GM12865 (cell line): ENCODE results near the gene KCNK4.

Source experiments
- DNase-seq: peaks from one replicate; pipeline ENCODE4 v3.0.0; 2010; ENCODE audit warnings: low read depth
- H3K4me3 ChIP-seq: 2 replicates; pipeline ENCODE4 v1.5.1; 2011; ENCODE audit warnings: mild to moderate bottlenecking, low read depth, low read length, control low read depth
- TF ChIP-seq, protein P1 (sequence below): IDR thresholded peaks from 2 replicates; pipeline ENCODE4 v1.5.1; 2011; ENCODE audit warnings: low read length, control low read depth, low read depth, inconsistent platforms; ENCODE audit not compliant: insufficient read depth; ENCODE audit errors: missing control alignments

KCNK4 gene

DNA sequence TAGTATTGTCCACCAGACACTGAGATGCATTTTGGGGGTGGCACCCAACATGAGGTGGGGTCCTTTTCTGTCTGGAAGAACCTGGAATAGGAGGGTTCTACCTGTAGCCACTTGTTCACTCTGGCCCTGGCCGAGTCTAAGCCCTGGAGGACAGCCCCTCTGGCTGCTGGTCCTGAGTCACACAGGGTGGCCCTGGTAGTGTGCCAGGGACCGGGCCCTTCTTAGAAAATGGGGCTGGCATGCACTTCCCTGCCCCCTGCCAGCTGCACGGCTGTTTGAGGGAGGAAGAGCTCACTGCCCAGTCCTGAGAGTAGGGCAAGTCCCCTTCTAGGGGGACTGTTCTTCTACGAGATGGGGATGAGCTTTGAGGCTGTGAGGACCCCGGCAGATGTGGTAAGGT, 37.6 kb upstream of the KCNK4 start:
- TF ChIP-seq, protein P1, sequence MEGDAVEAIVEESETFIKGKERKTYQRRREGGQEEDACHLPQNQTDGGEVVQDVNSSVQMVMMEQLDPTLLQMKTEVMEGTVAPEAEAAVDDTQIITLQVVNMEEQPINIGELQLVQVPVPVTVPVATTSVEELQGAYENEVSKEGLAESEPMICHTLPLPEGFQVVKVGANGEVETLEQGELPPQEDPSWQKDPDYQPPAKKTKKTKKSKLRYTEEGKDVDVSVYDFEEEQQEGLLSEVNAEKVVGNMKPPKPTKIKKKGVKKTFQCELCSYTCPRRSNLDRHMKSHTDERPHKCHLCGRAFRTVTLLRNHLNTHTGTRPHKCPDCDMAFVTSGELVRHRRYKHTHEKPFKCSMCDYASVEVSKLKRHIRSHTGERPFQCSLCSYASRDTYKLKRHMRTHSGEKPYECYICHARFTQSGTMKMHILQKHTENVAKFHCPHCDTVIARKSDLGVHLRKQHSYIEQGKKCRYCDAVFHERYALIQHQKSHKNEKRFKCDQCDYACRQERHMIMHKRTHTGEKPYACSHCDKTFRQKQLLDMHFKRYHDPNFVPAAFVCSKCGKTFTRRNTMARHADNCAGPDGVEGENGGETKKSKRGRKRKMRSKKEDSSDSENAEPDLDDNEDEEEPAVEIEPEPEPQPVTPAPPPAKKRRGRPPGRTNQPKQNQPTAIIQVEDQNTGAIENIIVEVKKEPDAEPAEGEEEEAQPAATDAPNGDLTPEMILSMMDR: no peak
- no peak for DNase-seq
- no peak overlapping the region for H3K4me3 ChIP-seq

DNA sequence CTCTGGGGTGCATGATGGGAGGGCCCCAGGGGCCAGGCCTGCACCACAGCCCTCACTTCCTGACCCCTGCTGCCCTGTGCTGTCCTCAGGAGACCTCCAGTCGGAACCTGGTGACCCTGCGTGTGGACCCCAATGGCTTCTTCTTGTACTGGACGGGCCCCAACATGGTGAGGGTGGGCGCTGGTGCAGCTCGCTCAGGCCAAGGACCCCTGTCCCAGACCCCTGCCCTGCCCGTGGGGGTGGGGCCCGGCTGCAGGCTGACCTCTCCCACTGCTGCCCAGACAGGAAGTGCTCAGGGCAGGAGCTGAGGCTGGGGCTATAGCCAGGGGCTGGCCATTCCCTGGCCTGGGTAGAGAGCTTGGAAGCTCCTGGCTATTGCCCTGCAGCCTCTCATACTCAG, 36.8 kb upstream of the KCNK4 start:
- DNase-seq: no peak
- H3K4me3 ChIP-seq: no peak overlapping the region
- TF ChIP-seq, protein P1: no peak

DNA sequence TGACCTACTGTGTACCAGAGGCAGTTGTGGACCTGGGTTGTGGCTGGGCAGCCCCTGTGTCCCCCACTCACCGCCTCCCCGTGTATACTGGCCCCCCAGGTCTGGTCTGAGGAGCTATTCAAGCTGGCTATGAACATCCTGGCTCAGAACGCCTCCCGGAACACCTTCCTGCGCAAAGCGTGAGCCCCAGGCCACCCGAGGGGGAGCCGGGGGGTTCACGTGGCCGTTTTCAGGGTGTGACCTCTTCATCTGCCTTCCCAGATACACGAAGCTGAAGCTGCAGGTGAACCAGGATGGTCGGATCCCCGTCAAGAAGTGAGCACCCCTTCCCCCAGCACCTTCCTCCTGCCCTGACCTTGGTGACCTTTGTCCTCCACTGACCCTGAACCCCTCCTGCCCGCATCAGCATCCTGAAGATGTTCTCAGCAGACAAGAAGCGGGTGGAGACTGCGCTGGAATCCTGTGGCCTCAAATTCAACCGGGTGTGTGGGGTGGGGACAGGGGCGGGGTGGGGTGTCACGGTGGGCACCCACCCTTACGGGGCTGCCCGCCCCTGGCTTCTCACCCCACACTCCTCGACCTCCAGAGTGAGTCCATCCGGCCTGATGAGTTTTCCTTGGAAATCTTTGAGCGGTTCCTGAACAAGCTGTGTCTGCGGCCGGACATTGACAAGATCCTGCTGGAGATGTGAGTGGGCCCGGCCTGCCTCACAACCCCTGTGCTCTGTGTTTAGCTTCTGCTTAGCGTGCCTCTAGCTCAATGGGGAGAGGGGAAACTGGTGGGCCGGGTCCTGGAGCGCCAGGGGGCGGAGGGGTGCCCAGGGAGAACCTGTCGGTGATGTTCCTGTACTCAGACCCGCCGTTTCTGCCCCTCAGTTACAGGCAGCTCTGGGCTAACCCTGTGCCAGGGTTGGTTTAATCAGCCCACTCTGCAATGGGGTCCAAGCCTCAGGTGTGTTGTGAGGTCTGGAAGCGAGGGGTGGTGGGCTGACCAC, 35.7 kb upstream of the KCNK4 start:
- no peak for DNase-seq
- TF ChIP-seq, protein P1: no peak
- no peak overlapping the region for H3K4me3 ChIP-seq

DNA sequence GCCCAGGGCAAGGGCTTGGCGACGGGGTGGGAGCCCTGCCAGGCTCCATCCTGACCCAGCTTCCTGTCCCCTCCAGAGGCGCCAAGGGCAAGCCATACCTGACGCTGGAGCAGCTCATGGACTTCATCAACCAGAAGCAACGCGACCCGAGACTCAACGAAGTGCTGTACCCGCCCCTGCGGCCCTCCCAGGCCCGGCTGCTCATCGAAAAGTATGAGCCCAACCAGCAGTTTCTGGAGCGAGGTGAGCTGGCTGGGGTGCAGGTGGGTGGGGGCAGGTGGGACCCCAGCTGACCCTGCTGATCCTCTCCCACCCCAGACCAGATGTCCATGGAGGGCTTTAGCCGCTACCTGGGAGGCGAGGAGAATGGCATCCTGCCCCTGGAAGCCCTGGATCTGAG, 34.8 kb upstream of the KCNK4 start:
- no peak overlapping the region for H3K4me3 ChIP-seq
- DNase-seq: no peak
- TF ChIP-seq, protein P1: no peak

DNA sequence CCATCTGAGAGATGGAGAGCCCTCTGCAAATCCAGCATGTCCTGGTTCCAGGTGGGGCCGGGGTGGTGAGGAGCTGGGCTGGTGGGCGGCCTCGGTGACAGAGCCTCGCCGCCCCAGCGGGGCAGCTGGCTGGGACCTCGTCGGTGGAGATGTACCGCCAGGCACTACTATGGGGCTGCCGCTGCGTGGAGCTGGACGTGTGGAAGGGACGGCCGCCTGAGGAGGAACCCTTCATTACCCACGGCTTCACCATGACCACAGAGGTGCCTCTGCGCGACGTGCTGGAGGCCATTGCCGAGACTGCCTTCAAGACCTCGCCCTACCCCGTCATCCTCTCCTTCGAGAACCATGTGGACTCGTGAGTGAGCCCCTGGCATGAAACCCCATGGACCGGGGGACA, 32.7 kb upstream of the KCNK4 start:
- no peak overlapping the region for H3K4me3 ChIP-seq
- TF ChIP-seq, protein P1: no peak
- no peak for DNase-seq

DNA sequence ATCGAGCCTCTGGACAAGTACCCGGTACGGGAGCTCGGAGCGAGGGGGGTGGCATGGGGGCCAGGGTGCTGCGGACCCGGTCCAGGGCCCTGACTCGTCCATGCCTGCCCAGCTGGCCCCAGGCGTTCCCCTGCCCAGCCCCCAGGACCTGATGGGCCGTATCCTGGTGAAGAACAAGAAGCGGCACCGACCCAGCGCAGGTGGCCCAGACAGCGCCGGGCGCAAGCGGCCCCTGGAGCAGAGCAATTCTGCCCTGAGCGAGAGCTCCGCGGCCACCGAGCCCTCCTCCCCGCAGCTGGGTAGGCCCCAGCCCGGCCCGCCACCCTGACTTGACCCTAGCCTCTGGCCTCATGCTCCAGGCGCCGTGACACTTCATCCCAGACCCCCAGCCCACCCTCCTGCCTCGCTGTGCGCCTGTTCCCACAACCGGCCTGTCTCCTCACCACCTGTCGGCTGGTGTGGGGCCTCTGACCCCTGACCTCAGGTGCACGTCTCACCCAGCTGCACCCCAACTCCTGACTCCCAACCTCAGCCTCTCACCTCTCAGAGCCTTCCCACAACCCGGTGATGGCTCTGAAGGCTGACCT, 32.1 kb upstream of the KCNK4 start:
- H3K4me3 ChIP-seq: no peak overlapping the region
- DNase-seq: no peak
- TF ChIP-seq, protein P1: no peak
